IMR-90 (cell line): ENCODE results near the gene ABTB1. TPM values are rescaled to one million over a fixed set of nuclear protein-coding genes. Genes with fewer than 3 reads are reported as not detected.

Experiments used
- ATAC-seq: fragments of 200-7000 bp; cut with Tn5 transposase; 2 replicates; pipeline ENCODE4 v1.9.1; 2020; ENCODE audit warnings: low read depth, mild to moderate bottlenecking, moderate library complexity
- BruUV-seq: library from RNA; stranded (reverse); fragments of 400-500 nt; replicated peaks from 2 replicates; lab custom pipeline; 2021; lab: Mats Ljungman, UMichigan
- CTCF ChIA-PET: fragments of 300-600 bp; formaldehyde crosslinking; extraction: SDS; loops from one replicate; lab custom pipeline; 2021; ENCODE audit warnings: antibody characterized with exemption; lab: Yijun Ruan, JAX
- POLR2A ChIA-PET: fragments of 300-600 bp; sonication (Branson Sonifier 250); formaldehyde crosslinking; loops from one replicate; lab custom pipeline; 2022; ENCODE audit warnings: antibody characterized with exemption; ENCODE audit not compliant: unreplicated experiment; lab: Charles Lee
- DNase-seq: peaks from one replicate; pipeline ENCODE4 v3.0.0; 2013
- H2AFZ ChIP-seq: replicated peaks from 2 replicates; pipeline ENCODE3; 2013; ENCODE audit warnings: low read length, mild to moderate bottlenecking; ENCODE audit not compliant: poor library complexity
- H2AK5ac ChIP-seq: 2 replicates; pipeline ENCODE4 v1.6.1; 2013; ENCODE audit warnings: low read depth, low read length, inconsistent platforms
- H2AK9ac ChIP-seq: replicated peaks from 2 replicates; pipeline ENCODE3; 2013; ENCODE audit warnings: mild to moderate bottlenecking, low read depth, low read length, moderate library complexity; ENCODE audit not compliant: poor library complexity
- H2BK120ac ChIP-seq: 2 replicates; pipeline ENCODE4 v1.6.1; 2013; ENCODE audit warnings: low read depth, low read length, inconsistent platforms
- H2BK15ac ChIP-seq: 3 replicates; pipeline ENCODE4 v1.6.1; 2013; ENCODE audit warnings: low read depth, low read length, inconsistent platforms
- H2BK20ac ChIP-seq: 2 replicates; pipeline ENCODE4 v1.6.1; 2013; ENCODE audit warnings: low read depth, mild to moderate bottlenecking, inconsistent platforms, low read length, moderate library complexity
- H2BK5ac ChIP-seq: 2 replicates; pipeline ENCODE4 v1.6.1; 2013; ENCODE audit warnings: mild to moderate bottlenecking, low read depth, low read length, inconsistent platforms; ENCODE audit not compliant: poor library complexity, severe bottlenecking
- H3K14ac ChIP-seq: replicated peaks from 2 replicates; pipeline ENCODE4 v1.6.1; 2013; ENCODE audit warnings: low read depth, low read length, inconsistent platforms
- H3K18ac ChIP-seq: 2 replicates; pipeline ENCODE4 v1.6.1; 2013; ENCODE audit warnings: low read depth, low read length, control low read depth
- H3K23ac ChIP-seq: 2 replicates; pipeline ENCODE4 v1.6.1; 2013; ENCODE audit warnings: low read depth, low read length, inconsistent platforms
- H3K27ac ChIP-seq: 2 replicates; pipeline ENCODE4 v1.5.1; 2013; ENCODE audit warnings: mild to moderate bottlenecking, control low read depth, low read length; ENCODE audit not compliant: insufficient read depth
- H3K27me3 ChIP-seq: 2 replicates; pipeline ENCODE4 v1.6.1; 2013; ENCODE audit warnings: low read length; ENCODE audit not compliant: control insufficient read depth, insufficient read depth
- H3K36me3 ChIP-seq: 2 replicates; pipeline ENCODE4 v1.6.1; 2013; ENCODE audit warnings: low read length, mixed read lengths; ENCODE audit not compliant: control insufficient read depth, insufficient read depth
- H3K4ac ChIP-seq: 2 replicates; pipeline ENCODE4 v1.6.1; 2013; ENCODE audit warnings: low read depth, low read length, inconsistent platforms
- H3K4me1 ChIP-seq: 2 replicates; pipeline ENCODE4 v1.6.1; 2013; ENCODE audit warnings: low read length, mixed read lengths; ENCODE audit not compliant: control insufficient read depth, insufficient read depth
- H3K4me2 ChIP-seq: 2 replicates; pipeline ENCODE4 v1.6.1; 2013; ENCODE audit warnings: low read depth, mild to moderate bottlenecking, control low read depth, low read length, moderate library complexity
- H3K4me3 ChIP-seq: 2 replicates; pipeline ENCODE4 v1.5.1; 2013; ENCODE audit warnings: low read depth, mild to moderate bottlenecking, control low read depth, low read length, moderate library complexity; ENCODE audit not compliant: insufficient read depth
- H3K56ac ChIP-seq: 2 replicates; pipeline ENCODE4 v1.6.1; 2013; ENCODE audit warnings: low read length, inconsistent platforms; ENCODE audit not compliant: insufficient read depth; ENCODE audit errors: extremely low read depth
- H3K79me1 ChIP-seq, 2 experiments: 2 replicates each; pipeline ENCODE4 v1.6.1; 2013; ENCODE audit warnings: low read length in 2 of 2, inconsistent platforms in 1 of 2, low read depth in 1 of 2
- H3K9ac ChIP-seq: 2 replicates; pipeline ENCODE4 v1.6.1; 2013; ENCODE audit warnings: low read depth, low read length, control low read depth
- H3K9me1 ChIP-seq: 2 replicates; pipeline ENCODE4 v1.6.1; 2013; ENCODE audit warnings: low read length, inconsistent platforms; ENCODE audit not compliant: insufficient read depth
- H3K9me3 ChIP-seq: 2 replicates; pipeline ENCODE4 v1.6.1; 2013; ENCODE audit warnings: low read length; ENCODE audit not compliant: control insufficient read depth, insufficient read depth
- H4K20me1 ChIP-seq: 2 replicates; pipeline ENCODE4 v1.6.1; 2013; ENCODE audit warnings: low read length, inconsistent platforms; ENCODE audit not compliant: insufficient read depth
- H4K5ac ChIP-seq: 2 replicates; pipeline ENCODE4 v1.6.1; 2013; ENCODE audit warnings: mild to moderate bottlenecking, low read depth, low read length, control low read depth
- H4K8ac ChIP-seq, 2 experiments: 2 replicates each; pipeline ENCODE4 v1.6.1; 2013; ENCODE audit warnings: low read depth in 2 of 2, low read length in 2 of 2, control low read depth in 1 of 2, inconsistent platforms in 1 of 2
- H4K91ac ChIP-seq: 2 replicates; pipeline ENCODE4 v1.6.1; 2013; ENCODE audit warnings: low read depth, low read length, inconsistent platforms; ENCODE audit not compliant: insufficient read depth
- BHLHE40 ChIP-seq: fragments of 150-350 bp; IDR thresholded peaks from 2 replicates; pipeline ENCODE4 v1.6.1; 2016; ENCODE audit warnings: mild to moderate bottlenecking, low read depth, low read length
- CEBPB ChIP-seq: IDR thresholded peaks from 2 replicates; pipeline ENCODE4 v1.6.1; 2012; ENCODE audit warnings: low read depth, low read length, improper control_type of control experiment
- CHD1 ChIP-seq: IDR thresholded peaks from 2 replicates; pipeline ENCODE4 v1.6.1; 2012; ENCODE audit warnings: low read depth, low read length, improper control_type of control experiment
- FOS ChIP-seq: fragments of 150-350 bp; IDR thresholded peaks from 2 replicates; pipeline ENCODE4 v1.6.1; 2016; ENCODE audit warnings: low read depth, low read length
- MAZ ChIP-seq: IDR thresholded peaks from 2 replicates; pipeline ENCODE4 v1.6.1; 2012; ENCODE audit warnings: low read depth, mild to moderate bottlenecking, low read length, improper control_type of control experiment, moderate library complexity, borderline replicate concordance
- MXI1 ChIP-seq: IDR thresholded peaks from 2 replicates; pipeline ENCODE4 v1.6.1; 2012; ENCODE audit warnings: low read depth, mild to moderate bottlenecking, low read length, moderate library complexity, borderline replicate concordance
- NFE2L2 ChIP-seq: fragments of 150-350 bp; IDR thresholded peaks from 2 replicates; pipeline ENCODE4 v1.6.1; 2016; ENCODE audit warnings: low read depth, mild to moderate bottlenecking, low read length
- POLR2A ChIP-seq: IDR thresholded peaks from 2 replicates; pipeline ENCODE4 v1.6.1; 2012; ENCODE audit warnings: mild to moderate bottlenecking, low read depth, low read length
- RAD21 ChIP-seq: IDR thresholded peaks from 2 replicates; pipeline ENCODE4 v1.6.1; 2012; ENCODE audit warnings: low read length, improper control_type of control experiment
- RCOR1 ChIP-seq: IDR thresholded peaks from 2 replicates; pipeline ENCODE4 v1.6.1; 2012; ENCODE audit warnings: mild to moderate bottlenecking, low read length, improper control_type of control experiment; ENCODE audit not compliant: insufficient replicate concordance
- SMC3 ChIP-seq: fragments of 150-350 bp; IDR thresholded peaks from 2 replicates; pipeline ENCODE4 v1.6.1; 2016; ENCODE audit warnings: low read depth, mild to moderate bottlenecking, antibody characterized with exemption, low read length, moderate library complexity
- WGBS, 2 experiments: methylation state at CpG; one replicate each; pipeline versions ENCODE4 v1.1.5 to v1.1.7; 2013; ENCODE audit warnings: missing lambda C conversion rate in 2 of 2; ENCODE audit not compliant: insufficient read length in 1 of 2; ENCODE audit errors: extremely low coverage in 2 of 2; 5-methylcytosine and 5-hydroxymethylcytosine counted together
- dilution Hi-C: fragments of 300-500 bp; cut with HindIII; formaldehyde crosslinking; loops from one replicate; pipeline ENCODE4 v1.14.3; 2018; ENCODE audit warnings: low sequenced_read_pairs; ENCODE audit not compliant: unreplicated experiment
- in situ Hi-C: fragments of 300-500 bp; cut with MboI; formaldehyde crosslinking; loops from 3 replicates; pipeline ENCODE4 v1.14.3; 2019; ENCODE audit warnings: low sequenced_read_pairs, inconsistent platforms, mixed read lengths
- intact Hi-C: fragments of 100-400 bp; cut with micrococcal nuclease; formaldehyde crosslinking; loops from 2 replicates; pipeline ENCODE4 v1.10.0; 2022
- polyA plus RNA-seq, 3 experiments: library from polyadenylated mRNA; depleted of rRNA; stranded (reverse); fragments of >200 nt; gene quantifications; 2 replicates each; pipeline ENCODE4 v1.2.3, GENCODE V29; 2012; ENCODE audit warnings: low replicate concordance in 1 of 3
- total RNA-seq: library from RNA; depleted of rRNA; stranded (reverse); fragments of >200 nt; gene quantifications from 2 replicates; pipeline ENCODE4 v1.2.3, GENCODE V29; 2012
- TF ChIP-seq, protein P1 (sequence below): fragments of 150-350 bp; IDR thresholded peaks from 2 replicates; pipeline ENCODE4 v1.6.1; 2016; ENCODE audit warnings: low read depth, mild to moderate bottlenecking, low read length, moderate library complexity, borderline replicate concordance
- TF ChIP-seq, protein P2 (sequence below): conservative IDR thresholded peaks from 2 replicates; pipeline ENCODE4 v1.5.1; 2012; ENCODE audit warnings: mild to moderate bottlenecking, low read depth, low read length, improper control_type of control experiment

The ABTB1 gene
- total and polyA plus RNA-seq, 2 of the 4 experiments (the other 2 are of a cell fraction), result 3.2 to 23.0 TPM

DNA sequence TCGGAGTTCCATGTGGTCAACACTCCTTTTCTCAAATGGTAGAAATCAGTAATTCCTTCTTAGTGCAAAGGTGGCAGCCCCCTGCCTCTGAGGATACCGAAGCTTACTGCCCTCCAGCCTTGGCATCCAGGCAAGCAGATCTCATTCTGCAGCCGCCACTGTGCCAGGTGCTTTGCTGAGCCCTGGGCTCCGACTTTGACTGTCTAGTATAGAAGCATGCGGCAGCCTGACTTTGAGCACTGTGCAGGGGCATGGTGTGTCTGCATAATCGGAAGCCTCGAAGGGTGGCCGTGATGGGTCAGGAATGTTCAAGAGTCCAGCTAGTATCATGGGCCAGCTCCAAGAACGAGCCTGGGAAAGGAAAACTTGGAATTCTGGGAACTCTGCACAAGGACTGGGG is 39.7 kb downstream of the ABTB1 start:
- TF ChIP-seq CEBPB (no peak), FOS (no peak), BHLHE40 (no peak), CHD1 (no peak), RAD21 (no peak), NFE2L2 (no peak), RCOR1 (no peak), MAZ (no peak), POLR2A (no peak), MXI1 (no peak), SMC3 (no peak)
- TF ChIP-seq, protein P1, sequence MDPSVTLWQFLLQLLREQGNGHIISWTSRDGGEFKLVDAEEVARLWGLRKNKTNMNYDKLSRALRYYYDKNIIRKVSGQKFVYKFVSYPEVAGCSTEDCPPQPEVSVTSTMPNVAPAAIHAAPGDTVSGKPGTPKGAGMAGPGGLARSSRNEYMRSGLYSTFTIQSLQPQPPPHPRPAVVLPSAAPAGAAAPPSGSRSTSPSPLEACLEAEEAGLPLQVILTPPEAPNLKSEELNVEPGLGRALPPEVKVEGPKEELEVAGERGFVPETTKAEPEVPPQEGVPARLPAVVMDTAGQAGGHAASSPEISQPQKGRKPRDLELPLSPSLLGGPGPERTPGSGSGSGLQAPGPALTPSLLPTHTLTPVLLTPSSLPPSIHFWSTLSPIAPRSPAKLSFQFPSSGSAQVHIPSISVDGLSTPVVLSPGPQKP, result no peak
- TF ChIP-seq, protein P2, sequence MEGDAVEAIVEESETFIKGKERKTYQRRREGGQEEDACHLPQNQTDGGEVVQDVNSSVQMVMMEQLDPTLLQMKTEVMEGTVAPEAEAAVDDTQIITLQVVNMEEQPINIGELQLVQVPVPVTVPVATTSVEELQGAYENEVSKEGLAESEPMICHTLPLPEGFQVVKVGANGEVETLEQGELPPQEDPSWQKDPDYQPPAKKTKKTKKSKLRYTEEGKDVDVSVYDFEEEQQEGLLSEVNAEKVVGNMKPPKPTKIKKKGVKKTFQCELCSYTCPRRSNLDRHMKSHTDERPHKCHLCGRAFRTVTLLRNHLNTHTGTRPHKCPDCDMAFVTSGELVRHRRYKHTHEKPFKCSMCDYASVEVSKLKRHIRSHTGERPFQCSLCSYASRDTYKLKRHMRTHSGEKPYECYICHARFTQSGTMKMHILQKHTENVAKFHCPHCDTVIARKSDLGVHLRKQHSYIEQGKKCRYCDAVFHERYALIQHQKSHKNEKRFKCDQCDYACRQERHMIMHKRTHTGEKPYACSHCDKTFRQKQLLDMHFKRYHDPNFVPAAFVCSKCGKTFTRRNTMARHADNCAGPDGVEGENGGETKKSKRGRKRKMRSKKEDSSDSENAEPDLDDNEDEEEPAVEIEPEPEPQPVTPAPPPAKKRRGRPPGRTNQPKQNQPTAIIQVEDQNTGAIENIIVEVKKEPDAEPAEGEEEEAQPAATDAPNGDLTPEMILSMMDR, result no peak
- Histone ChIP-seq H3K79me1 (peaks cover 10 to 47% of the 10 kb centered on the region in 2 experiments; a peak in 3 of 4 replicates), H3K4me2 (no peak overlapping the region), H3K27me3 (no peaks in the 10 kb centered on the region), H3K23ac (no peak overlapping the region), H3K4ac (no peak overlapping the region), H3K27ac (no peak overlapping the region), H2BK20ac (no peak overlapping the region), H2BK5ac (no peak overlapping the region), H2BK15ac (no peak overlapping the region), H3K56ac (no peak overlapping the region), H2AK5ac (no peak overlapping the region), H4K8ac (no peak overlapping the region), H4K20me1 (no peaks in the 10 kb centered on the region), H3K18ac (no peak overlapping the region), H3K9me1 (peaks cover 15% of the 10 kb centered on the region), H2BK120ac (no peak overlapping the region), H3K14ac (no peak overlapping the region), H4K5ac (no peak overlapping the region), H4K91ac (no peak overlapping the region), H3K4me1 (peaks cover 5% of the 10 kb centered on the region; the same call in 1 of the 2 replicates), H3K36me3 (peaks cover 11% of the 10 kb centered on the region), H3K9ac (no peak overlapping the region), H3K4me3 (no peak overlapping the region), H2AK9ac (no peak overlapping the region), H2AFZ (no peak overlapping the region), H3K9me3 (no peaks in the 10 kb centered on the region)
- intact Hi-C loops (no loop called here), dilution Hi-C loops (no loop called here), in situ Hi-C loops (no loop called here)
- DNase-seq (no peak), ATAC-seq (no peak)
- ChIA-PET CTCF (no interaction called here), POLR2A (no interaction called here)
- 65% methylated on average over 5 of the region's 9 CpGs; no CpG with 5 or more reads in 1 of the 2 experiments for WGBS, 2 experiments
- BruUV-seq, result no TSS peak
